ENCODE results near the gene ENO1.
"Not testable (repeated sequence)": the region's sequence is repeated elsewhere in the genome, so short reads cannot be mapped to it uniquely, and the experiment has no call there.

ENO1 gene

DNA sequence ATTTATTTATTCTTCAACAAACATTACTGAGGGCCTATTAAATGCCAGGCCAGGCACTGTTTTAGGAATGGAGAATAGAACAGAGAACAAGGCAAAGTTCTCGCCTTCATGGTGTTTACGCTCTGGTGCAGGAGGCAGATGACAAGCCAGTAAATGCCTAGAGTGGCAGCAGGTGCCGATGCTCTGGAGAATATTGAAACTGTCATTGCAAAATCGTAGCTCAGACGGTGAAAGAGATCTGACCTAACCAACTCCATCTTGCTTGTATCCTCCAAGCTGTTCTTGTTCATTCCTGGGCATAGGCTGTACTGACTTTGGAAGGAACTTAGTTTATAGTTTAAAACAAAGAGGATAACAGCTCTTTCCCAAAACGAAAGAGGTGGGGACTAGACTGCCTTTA lies 13.5 kb upstream of the ENO1 start:
- DNase-seq: no peak

DNA sequence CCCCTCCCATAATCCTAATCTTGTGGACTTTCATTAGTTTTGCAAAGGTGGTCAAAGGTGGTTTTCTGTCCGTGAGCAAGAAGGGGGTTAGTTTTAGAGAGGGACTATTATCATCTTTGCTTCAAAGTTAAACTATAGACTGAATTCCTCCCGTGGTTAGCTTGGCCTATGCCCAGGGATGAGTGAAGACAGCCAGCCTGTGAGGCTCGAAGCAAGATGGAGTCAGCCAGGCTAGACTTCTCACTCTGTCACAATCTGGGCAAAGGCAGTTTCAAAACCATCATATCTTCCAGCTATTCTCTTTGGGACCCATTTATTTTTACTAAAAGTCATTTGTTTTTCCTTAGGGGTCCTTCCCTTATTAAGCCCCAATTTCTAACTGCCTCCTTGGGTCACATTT lies 12.9 kb upstream of the ENO1 start:
- DNase-seq: no peak

DNA sequence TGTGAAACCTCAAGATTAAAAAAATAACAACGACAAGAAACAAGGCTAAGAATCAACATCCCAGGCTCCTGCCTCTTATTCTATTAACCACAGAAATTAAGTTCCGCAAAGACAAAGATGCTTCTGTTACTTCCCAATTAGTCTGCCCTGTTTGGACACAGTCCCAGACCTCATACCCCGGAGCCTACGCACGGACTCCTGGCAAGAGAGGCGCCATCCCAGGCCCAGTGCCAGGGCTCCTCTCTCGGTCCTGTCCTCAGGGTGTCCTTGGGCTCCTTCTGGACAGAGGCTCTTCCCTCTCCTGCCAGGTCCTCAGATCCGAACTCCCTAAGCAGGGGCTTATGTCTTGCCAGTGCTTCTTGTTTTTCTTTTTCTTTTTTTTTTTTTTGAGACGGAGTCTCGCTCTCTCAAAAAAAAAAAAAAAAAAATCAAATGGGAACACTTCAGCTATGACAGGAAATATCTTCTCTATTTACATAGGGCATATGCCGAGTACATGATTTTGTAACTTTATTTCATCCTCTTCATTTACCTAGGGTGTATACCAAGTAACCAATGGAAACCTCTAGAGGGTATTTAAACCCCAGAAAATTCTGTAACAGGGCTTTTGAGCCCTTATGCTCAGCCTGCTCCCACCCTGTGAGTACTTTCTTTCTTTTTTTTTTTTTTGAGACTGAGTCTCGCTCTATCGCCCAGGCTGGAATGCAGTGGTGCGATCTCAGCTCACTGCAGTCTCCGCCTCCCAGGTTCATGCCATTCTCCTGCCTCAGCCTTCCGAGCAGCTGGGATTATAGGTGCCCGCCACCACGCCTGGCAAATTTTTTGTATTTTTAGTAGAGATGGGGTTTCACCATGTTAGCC lies 11.7 kb upstream of the ENO1 start:
- DNase-seq: no peak

DNA sequence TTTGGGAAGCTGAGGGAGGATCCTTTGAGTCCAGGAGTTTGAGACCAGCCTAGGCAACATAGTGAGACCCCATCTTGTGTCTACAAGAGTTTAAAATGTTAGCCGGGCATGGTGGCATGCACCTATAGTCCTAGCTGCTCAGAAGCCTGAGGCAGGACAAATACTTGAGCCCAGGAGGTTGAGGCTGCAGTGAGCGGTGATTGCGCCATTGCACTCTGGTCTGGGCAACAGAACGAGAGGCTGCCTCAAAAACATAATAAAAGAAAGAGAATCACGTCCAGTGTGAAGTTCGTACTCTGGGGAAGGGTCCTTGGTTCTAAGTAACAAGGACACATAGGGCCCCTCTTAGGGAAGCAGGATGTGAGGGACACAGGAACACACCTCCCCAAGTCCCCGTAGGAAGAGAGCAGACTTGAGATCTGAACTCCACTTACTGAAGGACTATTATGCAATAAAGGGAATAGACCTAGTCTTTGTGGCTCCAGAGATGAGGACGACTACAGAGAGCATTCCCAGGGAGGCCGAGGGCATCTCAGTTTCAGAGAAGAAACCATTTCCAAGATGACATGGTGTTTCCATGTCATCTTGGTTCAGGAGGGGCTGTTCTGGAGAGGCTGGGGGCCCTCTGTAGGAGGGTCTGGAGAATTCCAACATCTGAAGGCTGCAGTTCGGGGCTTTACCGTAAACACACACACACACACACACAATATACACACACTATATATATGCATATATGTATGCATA lies 10.8 kb upstream of the ENO1 start:
- DNase-seq: no peak

DNA sequence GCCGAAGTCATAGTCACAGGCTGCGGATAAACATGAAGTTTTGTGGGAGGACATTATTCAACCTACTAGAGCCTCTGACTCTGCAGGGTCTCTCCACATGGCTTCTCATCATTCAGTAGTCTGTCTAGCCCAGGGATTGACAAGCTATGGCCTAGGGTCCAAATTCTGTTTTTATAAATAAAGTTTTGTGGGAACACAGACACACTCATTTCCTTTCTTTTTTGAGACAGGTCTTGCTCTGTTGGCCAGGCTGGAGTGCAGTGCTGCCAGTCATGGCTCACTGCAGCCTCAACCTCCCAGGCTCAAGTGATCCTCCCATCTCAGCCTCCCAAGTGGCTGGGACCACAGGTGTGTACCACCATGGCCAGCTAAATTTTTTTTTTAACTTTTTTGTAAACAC lies 8.1 kb upstream of the ENO1 start:
- DNase-seq: no peak

DNA sequence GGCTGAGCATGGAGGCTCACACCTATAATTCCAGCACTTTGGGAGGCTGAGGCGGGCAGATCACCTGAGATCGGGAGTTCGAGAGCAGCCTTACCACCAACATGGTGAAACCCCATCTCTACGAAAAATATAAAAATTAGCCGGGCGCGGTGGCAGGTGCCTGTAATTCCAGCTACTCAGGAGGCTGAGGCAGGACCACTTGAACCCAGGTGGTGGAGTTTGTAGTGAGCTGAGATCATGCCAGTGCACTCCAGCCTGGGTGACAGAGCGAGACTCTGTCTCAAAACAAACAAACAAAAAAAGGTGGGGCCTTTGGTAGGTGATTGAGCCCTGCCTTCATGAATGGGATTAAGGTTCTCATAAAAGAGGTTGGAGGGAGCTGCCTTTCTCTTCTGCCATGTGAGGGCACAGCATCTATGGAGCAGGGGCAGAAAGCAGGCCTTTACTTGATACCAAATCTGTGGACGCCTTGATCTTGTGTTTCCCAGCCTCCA lies 7.6 kb upstream of the ENO1 start:
- not testable (repeated sequence) for DNase-seq

DNA sequence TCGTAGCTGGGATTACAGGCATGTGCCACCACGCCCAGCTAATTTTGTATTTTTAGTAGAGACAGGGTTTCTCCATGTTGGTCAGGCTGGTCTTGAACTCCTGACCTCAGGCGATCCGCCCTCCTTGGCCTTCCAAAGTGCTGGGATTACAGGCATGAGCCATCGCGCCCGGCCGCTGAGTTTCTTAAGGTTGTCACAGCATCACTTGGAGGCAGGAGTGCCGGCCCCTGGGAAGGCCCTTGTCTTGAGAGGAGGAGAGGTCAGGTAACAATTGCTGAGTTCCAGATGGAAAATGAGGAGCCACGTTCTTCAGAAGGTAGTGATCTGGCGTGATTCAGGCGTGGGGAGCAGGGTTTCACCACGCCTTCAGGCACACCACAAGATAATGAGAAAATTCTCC lies 5.6 kb upstream of the ENO1 start:
- not testable (repeated sequence) for DNase-seq

DNA sequence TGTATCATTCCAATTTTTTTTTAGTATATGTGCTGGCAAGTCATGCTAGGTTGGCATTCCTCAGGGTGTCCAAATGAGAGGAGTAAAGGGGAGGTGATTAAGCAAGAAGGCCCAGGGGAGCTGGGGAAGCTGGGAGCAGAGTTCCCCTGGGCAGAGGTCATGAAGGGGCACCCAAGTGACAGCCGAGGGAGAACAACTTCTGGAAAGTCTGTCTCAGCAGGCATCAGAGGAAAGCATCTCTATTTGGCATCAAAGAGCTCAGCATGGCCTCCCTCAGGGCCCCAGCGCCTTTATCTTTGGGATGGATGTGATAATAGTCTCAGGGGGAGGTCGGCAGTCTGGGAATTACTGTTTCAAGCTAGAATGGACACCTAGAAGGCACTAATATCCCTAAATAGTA lies 5.0 kb upstream of the ENO1 start:
- DNase-seq: no peak

DNA sequence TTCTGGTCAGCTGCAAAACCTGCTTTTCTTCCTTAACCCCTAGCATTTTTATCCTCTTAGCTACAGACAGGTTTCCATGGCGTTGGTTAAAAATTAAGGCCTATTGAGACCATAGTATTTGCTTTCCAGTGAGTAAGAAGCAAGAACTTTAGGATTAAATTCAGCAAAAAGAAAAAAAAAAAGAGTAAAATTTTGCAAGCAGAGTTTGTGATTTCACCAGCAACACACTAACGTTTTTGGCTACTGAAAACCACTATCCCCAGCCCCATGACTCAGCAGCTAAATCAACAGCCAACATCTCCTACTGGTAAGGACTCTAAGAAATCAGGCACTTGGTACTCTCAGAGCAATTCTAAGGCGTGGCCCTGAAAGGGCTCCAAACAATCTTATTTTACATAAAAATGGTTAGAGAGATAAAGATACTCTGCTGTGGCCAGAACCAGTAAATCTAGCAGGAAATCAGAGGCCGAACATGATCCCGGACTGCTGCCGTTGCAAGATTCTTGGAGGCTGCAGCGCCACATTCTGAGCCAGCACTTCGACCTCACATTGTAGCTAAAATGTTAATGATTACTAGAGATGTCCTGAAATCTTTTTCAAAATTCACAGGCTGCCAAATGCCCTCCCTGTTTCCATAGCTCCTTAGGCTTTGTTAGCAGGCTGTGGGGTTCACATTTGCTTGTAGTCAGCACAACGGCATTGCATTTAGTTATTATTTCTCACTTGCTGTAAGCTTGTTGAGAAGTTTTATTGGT lies 1.6 kb upstream of the ENO1 start:
- no peak for DNase-seq

DNA sequence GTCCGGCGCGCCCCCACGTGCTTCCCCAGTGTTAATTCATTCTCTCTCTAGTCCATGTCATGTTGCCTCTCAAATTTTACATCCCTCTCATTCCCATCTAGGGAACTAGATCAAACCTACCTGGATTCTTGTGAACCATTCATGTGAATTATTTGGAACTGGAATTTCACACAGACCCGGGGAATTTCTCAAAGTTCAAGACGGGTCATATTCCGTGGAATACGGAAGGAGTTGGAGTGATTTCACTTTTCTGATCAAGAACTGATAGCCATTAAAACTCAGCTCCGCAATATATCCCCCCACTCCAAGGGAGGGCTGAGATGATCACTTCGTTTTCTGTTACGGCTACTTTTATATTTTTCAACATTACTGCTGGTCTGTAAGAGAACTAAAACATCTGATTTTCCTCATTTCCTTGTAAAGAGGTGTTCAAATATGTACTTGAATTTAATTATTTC lies 1.0 kb upstream of the ENO1 start:
- no peak for DNase-seq

DNA sequence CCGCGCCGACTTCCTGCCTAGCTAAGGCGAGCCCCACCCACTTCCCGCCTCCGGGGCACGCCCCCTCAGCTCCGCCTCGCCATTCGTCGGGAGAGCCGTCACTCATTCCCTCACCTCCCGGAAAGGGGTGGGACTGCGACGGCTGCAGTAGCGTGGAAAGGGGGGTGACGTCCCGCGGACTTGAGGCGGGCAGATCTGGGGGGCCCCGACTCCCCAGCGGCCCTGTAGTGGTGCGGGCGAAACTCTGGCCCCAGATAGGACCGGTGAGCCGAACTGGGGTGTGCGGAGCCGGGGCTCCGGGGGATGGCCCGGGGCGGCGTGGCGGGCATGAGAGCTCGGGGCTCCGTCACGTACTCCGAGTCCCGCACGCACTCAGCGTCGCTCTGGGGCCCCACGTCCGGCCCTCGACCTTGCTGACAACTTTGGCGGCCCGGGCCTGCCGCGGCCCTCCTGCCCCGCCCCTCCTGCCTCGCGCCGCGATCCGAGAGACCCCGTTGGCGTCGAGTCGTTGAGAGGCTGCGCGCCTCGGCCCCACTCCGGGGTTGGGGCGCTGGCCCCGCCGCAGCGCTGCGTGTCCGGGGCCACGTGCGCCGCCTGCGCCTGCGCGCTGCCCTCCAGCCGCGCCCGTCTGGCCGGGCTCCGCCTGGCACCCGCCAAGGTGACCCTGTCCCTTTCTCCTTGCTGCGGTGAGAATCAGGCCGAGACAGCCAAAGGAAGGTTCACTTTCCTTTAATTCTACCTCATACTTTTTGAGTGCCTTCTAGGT lies 395 bp upstream of the ENO1 start:
- peak; percentile 76 for DNase-seq

DNA sequence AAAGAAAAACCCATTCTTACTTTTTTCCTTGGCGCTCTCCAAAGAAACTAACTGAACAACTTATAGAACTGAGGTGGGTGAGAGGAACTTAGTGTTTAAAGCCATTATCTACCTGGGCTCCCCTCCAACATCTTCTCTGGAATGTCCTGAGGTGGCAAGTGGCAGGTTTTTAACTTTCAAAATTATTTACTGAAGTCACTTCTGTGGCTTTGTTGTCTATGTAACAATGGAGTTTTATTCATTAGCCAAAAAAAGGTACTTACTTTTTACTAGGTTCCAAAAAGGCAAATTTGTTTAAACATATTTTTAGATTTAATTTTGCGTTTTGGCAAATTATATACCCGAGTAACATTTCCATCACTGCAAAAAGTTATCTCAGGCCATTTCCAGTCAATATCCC lies 2.4 kb downstream of the ENO1 start:
- DNase-seq: no peak

DNA sequence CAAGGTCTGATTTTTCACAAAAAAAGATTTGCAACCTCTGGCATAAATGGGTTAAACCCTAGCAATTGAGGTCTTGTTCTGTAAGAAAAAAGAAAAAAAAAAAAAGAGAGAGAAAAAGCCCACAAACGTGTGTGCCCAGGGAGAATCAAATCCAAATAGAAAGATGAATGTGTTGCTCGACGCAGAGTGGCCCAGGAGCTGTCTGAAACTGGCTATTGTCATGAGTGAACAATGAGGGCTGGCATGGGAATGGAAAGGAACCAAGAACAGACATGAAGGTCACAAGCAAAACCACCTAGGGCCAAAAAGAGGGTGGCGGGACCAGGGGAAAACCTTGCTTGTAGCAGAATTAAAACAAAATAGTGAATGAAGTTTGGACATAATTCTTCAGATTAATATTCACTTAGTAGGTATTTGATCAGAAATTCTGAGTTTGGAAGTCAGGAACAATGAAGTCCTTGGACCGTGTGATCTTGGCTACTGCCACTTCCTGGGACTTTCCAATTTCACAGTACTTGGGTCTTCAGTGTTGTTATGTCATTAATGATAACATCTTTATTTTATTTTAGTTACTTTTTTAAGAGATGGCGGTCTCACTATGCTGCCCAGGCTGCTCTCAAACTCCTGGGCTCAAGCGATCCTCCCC lies 3.1 kb downstream of the ENO1 start:
- DNase-seq: no peak

DNA sequence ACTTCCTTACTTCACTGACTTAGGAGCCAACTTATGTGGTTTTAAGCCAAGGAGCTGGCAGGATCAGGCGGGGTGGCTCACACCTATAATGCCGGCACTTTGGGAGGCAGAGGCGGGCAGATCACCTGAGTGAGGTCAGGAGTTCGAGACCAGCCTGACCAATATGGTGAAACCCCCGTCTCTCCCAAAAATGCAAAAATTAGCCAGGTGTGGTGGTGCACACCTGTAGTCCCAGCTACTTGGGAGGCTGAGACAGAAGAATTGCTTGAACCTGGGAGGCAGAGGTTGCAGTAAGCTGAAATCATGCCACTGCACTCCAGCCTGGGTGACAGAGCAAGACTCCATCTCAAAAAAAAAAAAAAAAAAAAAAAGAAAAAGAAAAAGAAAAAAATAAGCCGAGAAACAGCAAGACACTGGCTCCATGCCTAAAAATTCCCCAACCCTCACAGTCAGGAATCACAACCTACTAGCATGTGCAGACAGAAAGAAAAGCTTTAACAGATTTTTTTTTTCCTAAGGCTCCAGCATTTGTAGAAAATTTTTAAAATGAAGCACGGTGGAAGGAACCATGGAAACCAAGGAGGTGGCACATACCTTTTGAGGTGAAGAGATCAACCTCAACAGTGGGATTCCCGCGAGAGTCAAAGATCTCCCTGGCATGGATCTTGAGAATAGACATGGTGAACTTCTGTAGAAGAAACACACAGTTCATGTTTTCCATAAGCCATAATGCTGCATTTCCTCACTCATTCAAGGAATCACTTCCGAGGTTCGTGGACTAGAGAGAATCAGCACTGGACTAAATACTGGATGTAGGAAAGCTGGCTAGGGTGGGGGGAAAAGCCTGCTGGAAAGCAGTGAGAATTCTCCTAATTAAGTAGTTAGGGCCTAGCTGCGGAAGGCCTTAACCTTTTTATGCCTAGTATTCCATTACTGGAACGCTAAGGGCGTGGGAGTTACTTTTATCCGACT lies 4.0 kb downstream of the ENO1 start:
- no peak for DNase-seq

DNA sequence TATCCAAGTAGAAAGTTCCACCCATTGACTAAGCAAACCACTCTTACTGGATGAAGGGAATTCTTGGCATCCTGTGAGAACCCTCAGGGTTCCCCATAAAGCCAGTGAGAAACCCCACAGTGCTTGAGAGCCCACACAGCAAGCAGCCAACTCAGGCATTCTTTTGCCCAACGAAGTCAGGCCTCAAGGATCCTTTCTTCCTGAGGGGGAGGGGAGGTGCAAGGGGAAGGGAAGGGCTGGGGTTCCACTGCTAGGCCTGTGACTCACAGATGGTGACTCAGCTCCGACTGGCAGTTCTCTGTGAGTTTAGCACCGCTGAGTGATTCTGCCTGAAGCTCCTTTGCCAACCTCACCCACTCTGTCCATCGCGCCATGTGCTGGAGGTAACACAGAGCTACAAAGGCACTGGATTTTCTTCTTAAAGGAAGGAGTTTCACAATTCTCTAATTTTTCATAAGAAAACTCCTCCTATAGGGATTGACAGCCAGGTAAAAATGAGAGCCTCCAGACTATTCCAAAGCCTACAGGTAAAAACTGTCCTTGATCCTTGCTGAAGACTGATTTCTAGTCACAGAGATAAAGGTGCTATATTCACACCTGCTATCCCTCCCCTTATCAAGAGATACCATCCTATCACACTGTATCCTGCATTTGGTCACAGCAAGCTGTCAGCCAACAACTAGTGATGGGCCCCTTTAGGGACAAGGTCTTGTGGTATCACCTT lies 4.8 kb downstream of the ENO1 start:
- DNase-seq: no peak

DNA sequence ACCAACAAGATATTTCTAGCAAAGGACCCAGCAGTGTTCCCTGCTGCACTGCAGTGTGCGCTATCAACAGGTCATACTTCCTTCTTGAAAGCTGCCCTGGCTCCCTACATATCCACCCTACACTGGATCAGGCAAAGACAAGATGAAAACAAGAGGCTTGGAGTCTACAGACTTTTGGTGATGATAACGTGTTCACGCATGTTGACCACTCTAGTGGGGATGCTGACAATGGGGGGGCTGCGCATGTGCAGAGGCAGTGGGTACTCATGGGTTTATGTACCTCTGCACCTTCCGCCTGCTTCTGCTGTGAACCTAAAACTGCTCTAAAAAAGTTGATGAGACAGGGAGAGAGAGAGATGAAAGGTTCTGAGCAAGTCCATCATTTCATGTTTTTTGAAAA lies 5.5 kb downstream of the ENO1 start:
- no peak for DNase-seq

DNA sequence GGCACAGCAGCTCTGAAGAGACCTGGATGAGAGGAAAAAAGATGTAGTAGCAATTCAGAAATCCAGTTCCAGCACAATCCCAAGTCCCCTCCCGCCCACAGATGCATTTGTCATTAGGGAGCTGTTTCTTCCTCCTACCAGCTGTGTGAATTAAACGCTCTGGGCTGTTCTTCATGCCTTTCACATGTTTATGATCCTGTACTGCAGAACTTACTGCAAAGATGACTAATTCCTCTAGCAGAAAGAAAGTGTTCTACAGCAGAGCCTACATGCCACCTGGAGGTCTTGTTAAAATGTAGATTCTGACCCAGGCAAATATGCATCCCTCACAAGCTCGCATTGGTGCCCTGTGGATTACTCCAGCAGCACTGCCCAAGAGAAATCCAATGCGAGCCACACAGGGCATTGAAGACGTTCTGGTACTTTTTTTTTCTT lies 6.5 kb downstream of the ENO1 start:
- no peak for DNase-seq

DNA sequence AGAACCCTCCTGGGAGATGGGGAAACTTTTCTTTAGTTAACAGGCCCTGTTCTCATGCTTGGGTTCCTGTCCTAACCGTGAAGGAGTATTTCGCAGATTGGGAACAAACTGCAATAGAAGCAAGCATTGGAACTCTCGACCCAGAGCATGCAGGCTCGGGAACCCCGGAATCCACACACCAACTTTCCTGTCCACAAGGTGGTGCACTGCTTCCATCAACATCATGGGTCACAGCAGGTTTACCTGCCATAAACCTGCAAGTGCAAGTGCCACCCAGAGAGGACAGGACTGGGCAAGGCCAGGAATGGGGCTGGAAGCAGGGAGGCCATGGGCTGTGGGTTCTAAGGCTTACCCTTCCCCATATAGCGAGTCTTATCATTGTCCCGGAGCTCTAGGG lies 6.9 kb downstream of the ENO1 start:
- DNase-seq: no peak

DNA sequence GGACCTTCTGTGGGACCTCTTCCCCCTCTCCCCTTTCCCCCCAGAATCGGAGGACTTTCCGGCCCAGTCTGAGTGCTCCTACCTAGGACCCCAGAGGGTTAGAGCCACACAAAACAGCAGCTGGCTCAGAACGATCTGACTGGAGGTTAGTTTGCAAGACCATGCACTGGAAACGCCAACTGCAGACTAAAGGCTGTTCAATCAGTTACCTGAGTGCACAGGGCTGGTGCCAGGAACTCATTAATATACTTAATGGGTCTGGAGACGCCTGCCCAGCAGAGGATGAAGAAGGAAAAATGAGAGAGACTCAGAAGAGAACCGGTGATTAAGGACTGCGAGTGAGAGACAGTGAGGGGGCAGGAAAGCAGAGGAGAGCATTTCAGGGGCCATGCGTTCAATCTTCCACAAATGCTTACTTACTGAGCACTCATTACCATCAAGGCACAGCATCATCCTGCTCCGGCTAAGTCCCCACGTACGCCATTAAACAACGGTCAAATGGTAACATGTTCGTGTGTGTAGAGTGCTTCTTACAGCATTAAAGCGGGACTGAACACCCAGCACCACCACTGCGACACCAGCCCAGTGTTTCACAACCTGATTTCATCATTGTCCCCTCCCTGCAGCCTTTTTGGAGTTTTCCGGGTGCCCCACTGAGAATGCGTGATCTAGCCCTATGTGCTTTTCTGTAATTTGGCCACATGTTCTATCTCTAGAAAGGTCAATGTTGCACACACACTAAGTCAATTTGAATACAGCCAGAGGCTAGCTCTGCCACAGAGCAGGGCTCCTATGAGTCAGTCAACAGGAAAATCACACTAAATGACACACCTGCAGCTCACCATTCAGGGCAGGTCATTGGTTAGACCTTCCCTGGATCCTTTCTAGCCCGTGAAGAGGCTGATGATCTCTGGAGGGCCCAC lies 7.6 kb downstream of the ENO1 start:
- DNase-seq: no peak

Measured in NCI-H526 treated with DMSO at 0.1 percent for 48 hours (cell line).